Ectodermal cell (in vitro differentiated cells): Measurements from ENCODE around the gene LYPD8.
"Not testable (repeated sequence)": the region's sequence is repeated elsewhere in the genome, so short reads cannot be mapped to it uniquely, and the experiment has no call there.

ENCODE experiments used
- H3K27ac ChIP-seq: 2 replicates; pipeline ENCODE4 v1.7.0; 2013; ENCODE audit warnings: mild to moderate bottlenecking, low read depth, low read length; ENCODE audit not compliant: insufficient read depth, poor library complexity, severe bottlenecking
- H3K27me3 ChIP-seq: 2 replicates; pipeline ENCODE4 v1.7.0; 2013; ENCODE audit warnings: mild to moderate bottlenecking, low read length; ENCODE audit not compliant: insufficient read depth, control insufficient read depth, poor library complexity, severe bottlenecking
- H3K36me3 ChIP-seq: one replicate; pipeline ENCODE4 v1.7.0; 2013; ENCODE audit warnings: low read length; ENCODE audit not compliant: control insufficient read depth, insufficient read depth
- H3K4me1 ChIP-seq: one replicate; pipeline ENCODE4 v1.7.0; 2013; ENCODE audit warnings: low read length; ENCODE audit not compliant: control insufficient read depth, insufficient read depth
- H3K4me3 ChIP-seq: 2 replicates; pipeline ENCODE4 v1.7.0; 2013; ENCODE audit warnings: low read depth, low read length, control low read depth; ENCODE audit not compliant: insufficient read depth
- H3K9me3 ChIP-seq: 2 replicates; pipeline ENCODE4 v1.7.0; 2013; ENCODE audit warnings: mild to moderate bottlenecking, low read length, moderate library complexity; ENCODE audit not compliant: control insufficient read depth
- WGBS, 2 experiments: methylation state at CpG; one replicate each; pipeline ENCODE4 v1.1.7; 2013; ENCODE audit warnings: missing lambda C conversion rate in 2 of 2; 5-methylcytosine and 5-hydroxymethylcytosine counted together

Gene LYPD8

DNA sequence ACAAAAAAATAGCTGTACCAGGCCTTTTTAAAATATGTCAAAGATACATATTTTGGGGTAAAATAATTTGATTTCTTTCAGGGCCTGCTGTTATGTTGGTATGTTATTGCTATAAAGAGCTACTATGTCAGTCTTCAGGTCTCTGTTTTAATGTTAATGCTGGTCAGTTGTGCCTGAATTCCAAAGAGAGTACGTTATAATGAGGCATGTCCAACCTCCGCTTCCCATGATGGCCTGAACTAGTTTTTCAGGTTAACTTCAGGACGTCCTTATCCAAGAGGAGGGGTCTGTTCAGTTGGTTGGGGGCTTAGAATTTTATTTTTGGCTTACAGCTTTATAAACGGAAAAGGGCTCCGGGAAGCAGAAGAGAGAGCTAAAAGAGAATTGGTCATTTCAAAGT, 34.9 kb upstream of the LYPD8 start:
- Histone ChIP-seq H3K36me3 (no peaks in the 10 kb centered on the region), H3K4me3 (no peak overlapping the region), H3K27me3 (no peaks in the 10 kb centered on the region), H3K27ac (no peak overlapping the region), H3K9me3 (peaks cover 16% of the 10 kb centered on the region), H3K4me1 (no peaks in the 10 kb centered on the region)
- WGBS, 2 experiments: 73 to 76% methylated on average over 5 of the region's 5 CpGs

DNA sequence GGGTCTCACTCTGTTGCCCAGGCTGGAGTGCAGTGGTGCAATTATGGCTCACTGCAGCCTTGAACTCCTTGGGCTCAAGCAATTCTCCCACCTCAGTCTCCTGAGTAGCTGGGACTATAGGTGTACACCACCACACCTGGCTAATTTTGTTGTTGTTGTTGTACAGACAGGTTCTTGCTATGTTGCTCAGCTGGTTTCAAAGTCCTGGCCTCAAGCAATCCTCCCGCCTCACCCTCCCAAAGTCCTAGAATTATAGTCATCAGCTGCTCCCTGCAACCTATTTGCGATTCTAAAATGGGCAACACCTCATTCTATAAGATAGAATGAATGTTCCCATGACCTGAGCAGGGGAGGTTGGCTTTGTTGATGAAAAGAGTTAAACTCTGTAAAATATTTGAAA, 33.8 kb upstream of the LYPD8 start:
- not testable (repeated sequence) for H3K27ac ChIP-seq, H3K4me3 ChIP-seq, H3K36me3 ChIP-seq, H3K27me3 ChIP-seq, H3K4me1 ChIP-seq
- peaks cover 18% of the 10 kb centered on the region for H3K9me3 ChIP-seq
- 65 to 71% methylated on average over 2 of the region's 2 CpGs for WGBS, 2 experiments

DNA sequence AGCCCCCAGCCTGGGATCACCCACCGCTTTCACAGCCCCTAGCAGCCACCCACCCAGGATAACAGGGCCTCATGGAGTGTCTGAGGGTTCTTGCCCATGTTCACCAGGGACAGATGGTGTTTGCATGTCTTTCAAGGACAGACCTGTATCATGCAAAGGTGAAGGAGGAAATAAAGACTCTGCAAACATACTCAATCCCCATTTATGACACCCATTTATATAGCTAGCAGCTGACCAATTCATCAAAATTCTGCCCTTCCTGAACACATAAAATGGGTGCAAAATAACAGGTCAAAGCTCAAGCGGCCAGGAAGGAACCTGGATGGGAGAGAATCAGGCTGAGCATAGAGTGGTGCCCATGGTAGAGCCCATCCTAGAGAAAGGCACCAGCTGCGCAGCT, 32.8 kb upstream of the LYPD8 start:
- Histone ChIP-seq H3K9me3 (peaks cover 12% of the 10 kb centered on the region), H3K27me3 (no peaks in the 10 kb centered on the region), H3K27ac (no peak overlapping the region), H3K4me1 (no peaks in the 10 kb centered on the region), H3K4me3 (no peak overlapping the region), H3K36me3 (no peaks in the 10 kb centered on the region)
- 56 to 57% methylated on average over 3 of the region's 3 CpGs for WGBS, 2 experiments

DNA sequence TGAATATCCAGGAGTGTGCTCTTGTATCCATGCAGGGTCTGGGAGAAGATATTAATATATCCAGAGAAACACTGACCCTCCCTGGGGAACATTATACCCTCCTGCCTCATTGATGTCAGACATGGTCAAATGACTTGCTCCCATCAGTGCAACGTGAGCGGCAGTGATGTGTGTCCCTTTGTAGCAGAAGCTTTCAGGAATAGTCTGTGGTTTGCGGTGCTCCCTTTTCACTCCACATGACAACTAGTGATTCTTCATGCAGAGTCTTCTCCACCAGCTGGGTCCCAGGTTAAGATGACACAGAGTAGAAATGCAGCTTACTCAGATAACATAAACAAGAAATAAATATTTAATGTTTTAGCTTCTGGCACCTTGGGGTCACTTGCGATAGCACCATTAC, 31.9 kb upstream of the LYPD8 start:
- H3K36me3 ChIP-seq: no peaks in the 10 kb centered on the region
- H3K27ac ChIP-seq: no peak overlapping the region
- WGBS, 2 experiments: 80 to 87% methylated on average over 4 of the region's 4 CpGs

DNA sequence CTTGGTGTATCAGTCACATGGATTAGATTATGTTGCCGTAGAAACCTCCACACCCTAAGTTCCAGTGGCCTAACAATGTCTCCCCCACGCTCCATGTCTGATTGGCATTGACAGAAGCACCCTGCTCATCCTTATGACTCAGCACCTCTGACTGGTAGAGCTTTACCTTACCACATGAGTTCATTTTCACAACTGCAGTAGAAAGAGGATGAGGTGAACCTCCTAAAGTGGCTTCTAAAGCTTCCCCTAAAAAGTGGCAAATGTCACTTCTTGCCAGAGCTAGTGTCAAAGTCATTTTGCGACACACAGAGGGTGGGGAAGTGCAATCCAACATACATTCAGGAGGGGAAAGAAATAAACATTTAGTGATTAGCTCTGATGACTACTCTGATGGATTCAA, 30.6 kb upstream of the LYPD8 start:
- Histone ChIP-seq H3K27ac (no peak overlapping the region), H3K4me3 (no peak overlapping the region), H3K36me3 (no peaks in the 10 kb centered on the region), H3K27me3 (no peaks in the 10 kb centered on the region), H3K4me1 (no peaks in the 10 kb centered on the region), H3K9me3 (peaks cover 12% of the 10 kb centered on the region)
- 67 to 76% methylated on average over 3 of the region's 3 CpGs for WGBS, 2 experiments

More for the DNA sequence above, 31.9 kb upstream of the LYPD8 start:
- Histone ChIP-seq H3K27me3 (no peaks in the 10 kb centered on the region), H3K4me3 (no peak overlapping the region), H3K9me3 (peaks cover 12% of the 10 kb centered on the region), H3K4me1 (no peaks in the 10 kb centered on the region)

DNA sequence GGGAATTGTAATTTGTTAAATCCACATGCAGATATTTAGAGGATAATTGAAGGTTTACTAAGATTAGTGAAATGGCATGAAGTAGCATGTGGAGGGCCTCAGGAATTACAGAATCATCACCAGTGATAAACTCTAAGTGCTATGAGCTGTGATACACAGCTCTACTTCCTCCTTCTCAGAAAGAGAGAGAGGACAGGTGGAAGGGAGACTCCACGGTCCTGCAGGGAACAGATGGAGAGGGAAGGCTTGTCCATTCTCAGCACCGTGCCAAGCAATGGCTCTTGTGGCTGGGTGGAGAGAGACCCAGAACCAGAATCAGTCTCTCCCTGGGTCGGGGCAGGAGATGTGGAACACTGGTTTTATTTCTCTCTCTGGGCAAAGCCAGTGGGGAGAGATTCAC, 27.8 kb upstream of the LYPD8 start:
- Histone ChIP-seq H3K27ac (no peak overlapping the region), H3K36me3 (no peaks in the 10 kb centered on the region), H3K9me3 (peaks cover 10% of the 10 kb centered on the region), H3K4me3 (no peak overlapping the region), H3K4me1 (no peaks in the 10 kb centered on the region), H3K27me3 (no peaks in the 10 kb centered on the region)
- 62 to 68% methylated on average over 3 of the region's 3 CpGs for whole genome bisulfite sequencing, 2 experiments

DNA sequence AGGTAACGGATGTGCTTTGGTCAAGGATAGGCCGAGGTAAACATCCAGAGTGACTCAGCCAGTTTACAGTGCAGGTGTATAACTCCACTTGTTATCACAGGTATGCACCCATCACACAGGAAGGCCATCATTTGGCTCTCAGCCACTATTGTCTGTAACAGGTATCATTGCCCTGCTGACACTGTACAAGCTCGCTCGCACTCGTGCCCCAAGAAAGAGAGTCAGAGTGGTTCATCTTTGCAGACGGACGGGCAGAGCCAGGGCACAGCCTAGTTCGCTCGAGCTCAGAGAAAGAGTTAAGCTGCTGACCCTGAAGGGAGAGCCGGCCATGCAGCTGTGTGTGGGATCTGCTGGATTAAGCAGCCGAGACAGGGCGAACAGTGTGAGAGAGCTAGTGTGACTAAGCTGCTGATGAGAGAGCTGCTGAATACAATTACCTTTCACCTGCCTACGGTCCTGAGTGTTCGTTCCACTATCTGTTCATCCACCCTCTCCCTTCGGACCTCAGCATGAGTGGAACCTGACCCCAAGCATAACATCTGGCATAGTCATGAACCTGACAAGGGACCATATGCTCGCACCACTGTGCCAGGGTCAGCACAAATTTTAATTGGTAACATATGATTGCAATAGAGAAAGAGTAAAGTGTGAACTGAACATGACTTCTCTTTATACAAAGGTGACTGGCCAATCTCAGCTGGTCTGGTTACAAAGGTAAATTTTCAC, 27.0 kb upstream of the LYPD8 start:
- no peaks in the 10 kb centered on the region for H3K4me1 ChIP-seq
- WGBS, 2 experiments: 85 to 86% methylated on average over 16 of the region's 16 CpGs
- no peak overlapping the region for H3K4me3 ChIP-seq
- no peaks in the 10 kb centered on the region for H3K27me3 ChIP-seq
- H3K9me3 ChIP-seq: peaks cover 8% of the 10 kb centered on the region
- H3K36me3 ChIP-seq: no peaks in the 10 kb centered on the region
- H3K27ac ChIP-seq: no peak overlapping the region

DNA sequence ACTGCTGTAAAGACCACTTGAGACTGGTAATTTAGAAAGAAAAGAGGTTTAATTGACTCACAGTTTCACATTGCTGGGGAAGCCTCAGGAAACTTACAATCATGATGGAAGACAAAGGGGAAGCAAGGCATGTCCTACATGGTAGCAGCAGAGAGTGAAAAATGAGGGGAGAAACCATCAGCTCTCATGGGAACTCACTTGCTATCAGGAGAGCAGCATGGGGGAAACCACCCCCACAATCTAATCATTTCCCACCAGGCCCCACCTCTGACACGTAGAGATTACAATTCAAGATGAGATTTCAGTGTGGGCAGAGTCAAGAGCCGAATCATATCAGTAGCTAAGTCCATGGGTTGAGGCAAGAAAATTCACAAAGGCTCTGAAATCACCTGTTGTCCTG, 23.8 kb upstream of the LYPD8 start:
- Histone ChIP-seq H3K36me3 (no peaks in the 10 kb centered on the region), H3K4me1 (no peaks in the 10 kb centered on the region), H3K27me3 (no peaks in the 10 kb centered on the region), H3K27ac (no peak overlapping the region), H3K9me3 (peaks cover 5% of the 10 kb centered on the region), H3K4me3 (no peak overlapping the region)
- 40 to 44% methylated on average over 2 of the region's 2 CpGs for WGBS, 2 experiments

DNA sequence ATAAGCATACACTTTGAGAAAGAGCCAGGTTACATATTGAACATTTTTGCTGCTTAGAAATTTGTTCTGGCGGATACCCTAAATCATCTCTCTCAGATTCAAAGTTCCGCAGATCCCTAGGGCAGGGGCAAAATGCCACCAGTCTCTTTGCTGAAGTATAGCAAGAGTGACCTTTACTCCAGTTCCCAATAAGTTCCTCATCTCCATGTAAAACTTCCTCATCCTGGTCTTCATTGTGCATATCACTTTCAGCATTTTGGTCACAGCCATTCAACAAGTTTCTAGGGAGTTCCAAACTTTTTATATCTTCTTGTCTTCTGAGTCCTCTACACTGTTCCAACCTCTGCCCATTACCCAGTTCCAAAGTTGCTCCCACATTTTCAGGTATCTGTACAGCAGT, 23.3 kb upstream of the LYPD8 start:
- no peaks in the 10 kb centered on the region for H3K36me3 ChIP-seq
- peaks cover 4% of the 10 kb centered on the region for H3K9me3 ChIP-seq
- no peak overlapping the region for H3K27ac ChIP-seq
- WGBS, 2 experiments: 85 to 93% methylated on average over 2 of the region's 2 CpGs
- no peak overlapping the region for H3K4me3 ChIP-seq
- no peaks in the 10 kb centered on the region for H3K4me1 ChIP-seq
- no peaks in the 10 kb centered on the region for H3K27me3 ChIP-seq

DNA sequence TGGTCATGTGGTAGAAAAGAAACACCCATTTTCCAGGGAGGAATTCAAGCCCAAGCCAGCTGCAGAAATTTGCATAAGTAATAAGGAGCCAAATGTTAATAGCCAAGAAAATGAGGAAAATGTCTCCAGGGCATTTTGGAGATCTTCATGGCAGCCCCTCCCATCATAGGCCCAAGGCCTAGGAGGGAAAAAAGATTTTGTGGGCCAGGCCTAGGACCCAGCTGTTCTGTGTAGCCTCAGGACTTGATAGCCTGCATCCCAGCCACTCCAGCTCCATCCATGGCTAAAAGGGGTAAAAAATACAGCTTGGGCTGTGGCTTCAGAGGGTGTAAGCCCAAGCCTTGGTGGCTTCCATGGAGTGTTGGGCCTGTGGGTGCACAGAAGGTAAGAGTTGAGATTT, 21.4 kb upstream of the LYPD8 start:
- Histone ChIP-seq H3K27me3 (no peaks in the 10 kb centered on the region), H3K9me3 (peaks cover 3% of the 10 kb centered on the region), H3K4me3 (no peak overlapping the region), H3K36me3 (no peaks in the 10 kb centered on the region), H3K4me1 (no peaks in the 10 kb centered on the region), H3K27ac (no peak overlapping the region)

DNA sequence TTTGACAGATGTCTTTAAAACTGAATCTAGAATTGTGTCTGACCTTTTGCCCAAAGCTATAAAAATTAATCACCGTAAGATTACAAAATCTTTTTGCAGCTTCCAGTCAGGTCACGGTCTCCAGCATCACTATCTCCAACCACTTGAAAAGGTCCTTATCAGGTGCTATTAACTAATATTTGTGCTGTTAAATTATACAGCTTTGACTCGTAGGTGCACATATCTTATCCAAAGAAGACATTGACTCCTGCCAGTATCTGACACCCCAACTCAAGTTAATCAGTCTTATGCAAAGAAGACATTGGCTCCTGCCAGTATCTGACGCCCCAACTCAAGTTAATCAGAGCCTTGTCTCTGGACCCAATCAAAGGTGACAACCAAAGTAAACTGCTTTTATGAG, 19.9 kb upstream of the LYPD8 start:
- Histone ChIP-seq H3K9me3 (peaks cover 5% of the 10 kb centered on the region), H3K27ac (no peak overlapping the region), H3K27me3 (no peaks in the 10 kb centered on the region), H3K4me1 (no peaks in the 10 kb centered on the region), H3K36me3 (no peaks in the 10 kb centered on the region), H3K4me3 (no peak overlapping the region)
- WGBS, 2 experiments: 81 to 85% methylated on average over 4 of the region's 4 CpGs
